ENCODE measurements around the gene ANKS1A. TPM values are rescaled to one million over a fixed set of nuclear protein-coding genes. Genes with fewer than 3 reads are reported as not detected.
A peak's percentile ranks its signal among the peaks of the same experiment; 100 is the strongest.
"Not testable (repeated sequence)": the region's sequence is repeated elsewhere in the genome, so short reads cannot be mapped to it uniquely, and the experiment has no call there.

ANKS1A gene
- total RNA-seq, 2 experiments from 2014 or later: 6.4 to 6.5 TPM

GRCh38 chr6:35088281-35089215 is 199.5 kb downstream of the ANKS1A start:
- Mint-ChIP-seq H3K27ac (no peak overlapping the region), H3K4me1 (no peaks in the 10 kb centered on the region), H3K36me3 (peaks cover 3% of the 10 kb centered on the region)

GRCh38 chr6:35089216-35089934 is 200.3 kb downstream of the ANKS1A start:
- no peaks in the 10 kb centered on the region for H3K27me3 Mint-ChIP-seq
- H3K27ac Mint-ChIP-seq: no peak overlapping the region
- peaks cover 3% of the 10 kb centered on the region for H3K36me3 Mint-ChIP-seq
- no peaks in the 10 kb centered on the region for H3K4me1 Mint-ChIP-seq
- no peak for DNase-seq
- H3K4me3 Mint-ChIP-seq: no peak overlapping the region
- no peaks in the 10 kb centered on the region for H3K9me3 Mint-ChIP-seq

More at GRCh38 chr6:35088281-35089215, 199.5 kb downstream of the ANKS1A start:
- Mint-ChIP-seq H3K27me3 (no peaks in the 10 kb centered on the region), H3K9me3 (no peaks in the 10 kb centered on the region), H3K4me3 (no peak overlapping the region)
- no peak for DNase-seq

GRCh38 chr6:35089935-35090505 is 201.0 kb downstream of the ANKS1A start:
- Mint-ChIP-seq H3K36me3 (peaks cover 3% of the 10 kb centered on the region), H3K27ac (no peak overlapping the region), H3K9me3 (no peaks in the 10 kb centered on the region), H3K4me3 (no peak overlapping the region), H3K4me1 (no peaks in the 10 kb centered on the region), H3K27me3 (no peaks in the 10 kb centered on the region)
- DNase-seq: no peak

- H3K36me3 Mint-ChIP-seq: peaks cover 3% of the 10 kb centered on the region
Measured at GRCh38 chr6:35090734-35091133, 201.7 kb downstream of the ANKS1A start.

GRCh38 chr6:35091346-35092083 is 202.5 kb downstream of the ANKS1A start:
- no peak overlapping the region for H3K27ac Mint-ChIP-seq
- DNase-seq: no peak
- peaks cover 3% of the 10 kb centered on the region for H3K36me3 Mint-ChIP-seq
- no peaks in the 10 kb centered on the region for H3K27me3 Mint-ChIP-seq
- no peaks in the 10 kb centered on the region for H3K4me1 Mint-ChIP-seq
- no peak overlapping the region for H3K4me3 Mint-ChIP-seq
- no peaks in the 10 kb centered on the region for H3K9me3 Mint-ChIP-seq

More at GRCh38 chr6:35090734-35091133, 201.7 kb downstream of the ANKS1A start:
- Mint-ChIP-seq H3K4me3 (no peak overlapping the region), H3K9me3 (no peaks in the 10 kb centered on the region), H3K4me1 (no peaks in the 10 kb centered on the region), H3K27ac (no peak overlapping the region), H3K27me3 (no peaks in the 10 kb centered on the region)
- DNase-seq: no peak

- no peak overlapping the region for H3K27ac Mint-ChIP-seq
- peaks cover 3% of the 10 kb centered on the region for H3K36me3 Mint-ChIP-seq
- DNase-seq: no peak
- no peaks in the 10 kb centered on the region for H3K4me1 Mint-ChIP-seq
- H3K4me3 Mint-ChIP-seq: no peak overlapping the region
- H3K9me3 Mint-ChIP-seq: no peaks in the 10 kb centered on the region
- no peaks in the 10 kb centered on the region for H3K27me3 Mint-ChIP-seq
Measured at GRCh38 chr6:35092362-35093117, 203.5 kb downstream of the ANKS1A start.

GRCh38 chr6:35093118-35093445 is 204.0 kb downstream of the ANKS1A start:
- no peak for DNase-seq
- Mint-ChIP-seq H3K27me3 (no peaks in the 10 kb centered on the region), H3K36me3 (peaks cover 3% of the 10 kb centered on the region), H3K9me3 (no peaks in the 10 kb centered on the region), H3K4me1 (no peaks in the 10 kb centered on the region), H3K4me3 (no peak overlapping the region), H3K27ac (no peak overlapping the region)

- H3K27ac Mint-ChIP-seq: no peak overlapping the region
- no peaks in the 10 kb centered on the region for H3K9me3 Mint-ChIP-seq
- no peaks in the 10 kb centered on the region for H3K36me3 Mint-ChIP-seq
- H3K27me3 Mint-ChIP-seq: no peaks in the 10 kb centered on the region
- no peak overlapping the region for H3K4me3 Mint-ChIP-seq
- DNase-seq: no peak
- no peaks in the 10 kb centered on the region for H3K4me1 Mint-ChIP-seq
Measured at GRCh38 chr6:35093783-35094182, 204.7 kb downstream of the ANKS1A start.

GRCh38 chr6:35094183-35094582 is 205.1 kb downstream of the ANKS1A start:
- H3K27ac Mint-ChIP-seq: no peak overlapping the region
- H3K4me1 Mint-ChIP-seq: no peaks in the 10 kb centered on the region
- no peak for DNase-seq
- H3K36me3 Mint-ChIP-seq: no peaks in the 10 kb centered on the region
- H3K4me3 Mint-ChIP-seq: no peak overlapping the region
- H3K27me3 Mint-ChIP-seq: no peaks in the 10 kb centered on the region
- no peaks in the 10 kb centered on the region for H3K9me3 Mint-ChIP-seq

- no peak for DNase-seq
- Mint-ChIP-seq H3K4me3 (no peak overlapping the region), H3K36me3 (no peaks in the 10 kb centered on the region), H3K27me3 (no peaks in the 10 kb centered on the region), H3K9me3 (no peaks in the 10 kb centered on the region), H3K27ac (no peak overlapping the region), H3K4me1 (no peaks in the 10 kb centered on the region)
Measured at GRCh38 chr6:35096129-35096862, 207.2 kb downstream of the ANKS1A start.

GRCh38 chr6:35099116-35099515 is 210.1 kb downstream of the ANKS1A start:
- H3K27me3 Mint-ChIP-seq: no peaks in the 10 kb centered on the region
- DNase-seq: no peak
- H3K9me3 Mint-ChIP-seq: no peaks in the 10 kb centered on the region
- no peaks in the 10 kb centered on the region for H3K36me3 Mint-ChIP-seq
- no peaks in the 10 kb centered on the region for H3K4me1 Mint-ChIP-seq
- no peak overlapping the region for H3K27ac Mint-ChIP-seq
- H3K4me3 Mint-ChIP-seq: no peak overlapping the region

GRCh38 chr6:35105078-35105477 is 216.0 kb downstream of the ANKS1A start:
- Mint-ChIP-seq H3K27ac (no peak overlapping the region), H3K9me3 (peaks cover 10% of the 10 kb centered on the region), H3K4me3 (no peak overlapping the region), H3K27me3 (peaks cover 8% of the 10 kb centered on the region), H3K4me1 (no peaks in the 10 kb centered on the region), H3K36me3 (peaks cover 2% of the 10 kb centered on the region)
- DNase-seq: no peak

- H3K4me1 Mint-ChIP-seq, H3K36me3 Mint-ChIP-seq, DNase-seq, H3K9me3 Mint-ChIP-seq, H3K27me3 Mint-ChIP-seq, H3K27ac Mint-ChIP-seq, H3K4me3 Mint-ChIP-seq: not testable (repeated sequence)
Measured at GRCh38 chr6:35106061-35106460, 217.0 kb downstream of the ANKS1A start.

- peak overlapping the region; percentile 34 for H3K27ac Mint-ChIP-seq
- DNase-seq: peak; percentile 10
- not testable (repeated sequence) for H3K27me3 Mint-ChIP-seq, H3K4me3 Mint-ChIP-seq, H3K4me1 Mint-ChIP-seq, H3K36me3 Mint-ChIP-seq, H3K9me3 Mint-ChIP-seq
Measured at GRCh38 chr6:35107208-35107607, 218.2 kb downstream of the ANKS1A start.
